HG02588 (cell line): ENCODE results near the gene MTIF3.

Experiments used
- ATAC-seq: cut with Tn5 transposase; IDR thresholded peaks from one replicate; pipeline ENCODE4 v1.9.1; 2021; ENCODE audit warnings: mild to moderate bottlenecking, moderate library complexity; ENCODE audit not compliant: unreplicated experiment

MTIF3 gene

GRCh38 chr13:27461940-27462584 lies 11.7 kb upstream of the MTIF3 start:
- no peak for ATAC-seq

DNA sequence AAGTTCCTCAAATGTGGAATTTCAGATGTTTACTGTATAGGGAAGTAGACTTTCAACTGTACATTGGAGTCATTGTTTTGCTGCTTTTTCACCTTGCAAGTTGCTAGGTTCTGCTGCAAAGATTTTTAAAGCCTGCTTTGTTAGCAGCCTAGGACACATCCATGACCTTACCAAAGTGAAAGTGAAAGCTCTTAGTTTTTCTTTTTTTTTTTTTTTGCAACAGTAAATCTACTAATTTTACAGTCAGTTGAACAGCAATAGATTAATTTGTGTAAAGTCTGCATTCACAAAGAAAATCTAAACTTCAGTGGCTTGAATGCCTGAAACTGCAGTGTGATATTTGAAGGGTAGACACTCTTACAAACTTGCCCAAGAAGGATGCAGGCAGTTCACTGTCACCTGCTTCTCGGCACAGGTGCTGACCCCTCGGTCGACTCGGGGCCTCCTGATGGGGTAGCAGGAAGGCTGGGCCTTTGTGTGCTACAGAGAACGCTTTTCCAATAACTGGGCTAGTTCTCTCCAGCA lies 5.0 kb upstream of the MTIF3 start:
- ATAC-seq: no peak

- no peak for ATAC-seq
Observed at GRCh38 chr13:27450921-27451471, 632 bp upstream of the MTIF3 start.

DNA sequence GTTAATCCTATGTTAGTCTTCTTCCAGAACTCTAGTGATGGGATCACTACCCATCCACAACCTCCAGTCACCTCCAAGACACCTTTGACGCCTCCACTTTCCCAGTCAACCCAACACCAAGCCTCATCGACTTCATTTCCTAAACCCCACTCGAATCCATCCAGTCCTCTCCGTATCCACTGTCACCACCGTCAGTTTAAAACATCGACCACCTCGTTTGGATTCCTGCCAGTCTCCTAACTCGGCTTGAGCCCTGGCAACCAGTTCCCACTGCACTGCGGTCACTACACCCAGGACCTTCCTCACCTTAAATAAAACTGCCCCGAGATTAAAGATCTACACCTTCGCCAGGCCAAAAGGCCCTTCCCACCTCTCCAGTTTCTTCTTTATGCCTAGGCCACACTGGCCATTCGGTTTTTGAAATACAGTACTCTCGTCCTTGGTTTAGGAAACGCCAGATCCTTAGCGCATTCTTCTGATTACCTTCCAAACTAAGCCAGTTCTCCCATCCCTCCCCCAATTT lies 1.2 kb downstream of the MTIF3 start:
- no peak for ATAC-seq

GRCh38 chr13:27448308-27448707 lies 2.1 kb downstream of the MTIF3 start:
- ATAC-seq: no peak

- no peak for ATAC-seq
Observed at GRCh38 chr13:27446986-27447583, 3.3 kb downstream of the MTIF3 start.

- ATAC-seq: no peak
Observed at GRCh38 chr13:27442797-27443196, 7.6 kb downstream of the MTIF3 start.

- no peak for ATAC-seq
Observed at GRCh38 chr13:27442071-27442647, 8.2 kb downstream of the MTIF3 start.

- ATAC-seq: no peak
Observed at GRCh38 chr13:27440408-27440807, 10.0 kb downstream of the MTIF3 start.

DNA sequence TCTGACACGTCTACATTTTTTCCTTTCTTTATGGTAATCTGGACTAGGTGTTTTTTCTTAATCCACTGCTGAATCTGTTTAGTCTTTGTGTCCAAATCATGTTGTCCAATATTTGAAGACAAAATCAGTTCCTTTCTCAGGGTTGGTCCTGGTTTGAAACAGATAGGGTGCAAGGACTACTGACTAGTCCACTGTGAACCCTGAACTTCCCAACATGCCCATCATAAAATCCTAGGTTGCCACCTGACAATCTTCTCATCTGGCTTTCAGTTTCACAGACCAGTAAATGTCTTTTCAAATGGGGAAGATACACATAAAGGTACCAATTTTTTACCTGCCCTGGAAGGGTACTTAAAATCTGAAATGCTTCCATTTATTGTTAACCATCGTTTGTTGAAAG lies 13.2 kb downstream of the MTIF3 start:
- ATAC-seq: no peak

- ATAC-seq: no peak
Observed at GRCh38 chr13:27432611-27433210, 17.7 kb downstream of the MTIF3 start.

GRCh38 chr13:27432180-27432579 lies 18.2 kb downstream of the MTIF3 start:
- no peak for ATAC-seq

DNA sequence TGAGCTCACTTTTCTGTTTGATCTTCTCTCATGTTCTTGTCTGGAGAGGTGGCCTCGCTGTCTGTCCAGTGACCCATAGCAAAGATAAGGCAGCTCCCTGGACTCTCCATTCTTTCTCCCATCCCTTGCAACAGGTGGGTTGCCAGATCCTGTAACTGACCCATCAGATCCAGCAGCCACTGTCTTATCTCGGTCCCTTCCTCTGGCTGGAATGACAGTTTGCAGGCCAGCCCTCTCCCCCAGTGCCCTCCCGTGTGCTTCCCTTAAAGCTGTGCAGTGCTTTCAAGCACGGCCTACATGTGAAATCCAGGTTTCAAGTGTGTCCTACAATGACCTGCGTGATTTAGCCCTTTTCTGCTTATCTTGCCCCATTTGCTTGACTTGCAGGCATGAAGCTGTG lies 22.2 kb downstream of the MTIF3 start:
- no peak for ATAC-seq

- no peak for ATAC-seq
Observed at GRCh38 chr13:27427641-27428040, 22.7 kb downstream of the MTIF3 start.

GRCh38 chr13:27425918-27426630 lies 24.3 kb downstream of the MTIF3 start:
- ATAC-seq: peak; percentile 60

DNA sequence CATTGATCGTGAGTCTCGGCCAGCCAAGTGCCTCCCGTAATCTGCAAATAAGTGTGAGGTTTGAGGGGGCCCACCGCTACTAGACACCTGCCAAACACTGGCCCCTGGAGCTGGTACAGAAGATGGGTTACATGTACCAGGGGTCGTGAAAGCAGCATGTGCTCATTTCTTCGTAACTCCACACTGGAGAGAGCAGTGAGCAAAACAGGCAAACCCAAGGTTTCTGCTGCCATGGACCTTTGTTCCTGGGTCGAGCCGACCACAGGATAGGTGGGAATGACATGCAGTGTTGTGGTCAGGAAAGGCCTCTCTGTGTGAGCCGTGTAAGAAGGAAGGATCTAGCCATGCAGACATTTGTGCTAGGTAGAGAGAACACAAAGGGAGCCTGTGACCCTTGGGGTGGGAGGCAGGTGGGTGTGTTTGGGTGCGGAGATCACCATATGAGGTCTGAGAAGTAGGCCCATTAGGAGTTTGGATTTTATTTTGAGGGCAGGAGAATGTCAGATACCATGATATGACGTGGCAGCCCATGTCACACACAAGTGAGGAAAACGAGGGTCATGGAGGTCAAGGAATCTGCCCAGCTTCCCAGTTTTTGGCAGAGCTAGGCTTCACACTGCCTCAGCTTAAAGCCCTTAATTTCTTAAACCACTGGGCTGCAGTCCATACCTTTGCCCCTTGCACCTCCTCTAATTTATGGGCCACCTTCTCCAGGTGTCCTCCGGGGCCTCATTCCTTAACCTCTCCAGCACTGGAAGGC lies 25.0 kb downstream of the MTIF3 start:
- ATAC-seq: no peak

GRCh38 chr13:27424246-27425157 lies 25.9 kb downstream of the MTIF3 start, which contains the start of gene GTF3A:
GTF3A (plus strand) TSS chr13:27424619.
- ATAC-seq: peak; percentile 73

DNA sequence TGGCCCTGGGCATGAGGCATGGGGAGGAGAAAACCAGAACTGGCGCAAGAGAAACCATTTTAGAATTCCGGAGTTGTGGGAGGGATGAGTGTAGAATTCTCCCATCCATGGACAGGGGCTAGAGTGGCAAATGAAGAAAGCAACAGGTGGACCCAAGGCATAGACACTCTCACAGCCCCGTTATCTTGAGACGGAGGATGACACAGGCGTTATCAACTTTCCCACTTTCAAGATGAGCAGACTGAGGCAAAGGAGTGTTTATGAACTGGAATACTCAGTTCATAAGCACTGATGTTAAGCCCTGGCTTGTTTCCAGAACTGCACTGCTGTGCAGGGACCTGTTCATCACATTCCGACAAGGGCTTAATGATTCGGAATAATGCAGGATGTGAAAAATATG lies 27.0 kb downstream of the MTIF3 start:
- no peak for ATAC-seq
